ENCODE measurements around the gene ASGR2.
"Not testable (repeated sequence)": the region's sequence is repeated elsewhere in the genome, so short reads cannot be mapped to it uniquely, and the experiment has no call there.

Gene ASGR2

DNA sequence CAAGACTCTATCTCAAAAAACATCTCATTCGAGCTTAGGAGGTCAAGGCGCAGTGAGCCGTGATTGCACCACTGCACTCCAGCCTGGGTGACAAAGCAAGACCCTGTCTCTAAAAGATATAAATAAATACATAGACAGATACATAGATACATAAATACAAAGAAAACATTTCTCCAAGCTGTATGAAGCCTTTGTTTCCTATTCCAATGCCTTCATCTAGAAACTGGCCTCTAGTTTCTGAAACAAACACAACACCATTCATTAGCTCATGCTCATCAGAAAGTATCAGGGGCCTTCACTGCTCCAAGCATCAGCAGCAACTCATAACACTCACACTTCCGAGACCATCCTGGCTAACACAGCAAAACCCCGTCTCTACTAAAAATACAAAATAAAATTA, 10.3 kb upstream of the ASGR2 start:
- TF ChIP-seq, protein P1, sequence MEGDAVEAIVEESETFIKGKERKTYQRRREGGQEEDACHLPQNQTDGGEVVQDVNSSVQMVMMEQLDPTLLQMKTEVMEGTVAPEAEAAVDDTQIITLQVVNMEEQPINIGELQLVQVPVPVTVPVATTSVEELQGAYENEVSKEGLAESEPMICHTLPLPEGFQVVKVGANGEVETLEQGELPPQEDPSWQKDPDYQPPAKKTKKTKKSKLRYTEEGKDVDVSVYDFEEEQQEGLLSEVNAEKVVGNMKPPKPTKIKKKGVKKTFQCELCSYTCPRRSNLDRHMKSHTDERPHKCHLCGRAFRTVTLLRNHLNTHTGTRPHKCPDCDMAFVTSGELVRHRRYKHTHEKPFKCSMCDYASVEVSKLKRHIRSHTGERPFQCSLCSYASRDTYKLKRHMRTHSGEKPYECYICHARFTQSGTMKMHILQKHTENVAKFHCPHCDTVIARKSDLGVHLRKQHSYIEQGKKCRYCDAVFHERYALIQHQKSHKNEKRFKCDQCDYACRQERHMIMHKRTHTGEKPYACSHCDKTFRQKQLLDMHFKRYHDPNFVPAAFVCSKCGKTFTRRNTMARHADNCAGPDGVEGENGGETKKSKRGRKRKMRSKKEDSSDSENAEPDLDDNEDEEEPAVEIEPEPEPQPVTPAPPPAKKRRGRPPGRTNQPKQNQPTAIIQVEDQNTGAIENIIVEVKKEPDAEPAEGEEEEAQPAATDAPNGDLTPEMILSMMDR (IDR thresholded peaks at IDR 0.05; ENCODE audit: borderline replicate concordance, control extremely low read depth, extremely low read depth, insufficient read depth, missing control alignments) = no peak
- in situ Hi-C loops (cut with MboI; ENCODE audit: low sequenced_read_pairs, unreplicated experiment) = loop anchor here (25.0 kb wide), 1 partner anchor 213 kb away; no protein-coding TSS in a partner anchor
- no peak for DNase-seq (ENCODE audit: low spot score)

DNA sequence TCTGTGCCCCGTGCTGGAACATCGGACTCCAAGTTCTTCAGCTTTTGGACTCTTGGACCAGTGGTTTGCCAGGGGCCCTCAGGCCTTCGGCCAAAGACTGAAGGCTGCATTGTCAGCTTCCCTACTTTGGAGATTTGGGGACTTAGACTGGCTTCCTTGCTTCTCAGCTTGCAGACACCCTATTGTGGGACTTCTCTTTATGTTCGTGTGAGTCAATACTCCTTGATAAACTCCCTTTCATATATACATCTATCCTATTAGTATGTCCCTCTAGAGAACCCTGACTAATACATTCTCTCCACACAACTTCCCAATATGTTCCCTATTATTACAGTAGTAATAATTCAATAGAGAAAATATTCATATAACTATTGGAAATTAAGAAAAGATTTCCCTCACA, 9.2 kb upstream of the ASGR2 start:
- DNase-seq (ENCODE audit: low spot score) = no peak
- TF ChIP-seq, protein P1 (IDR thresholded peaks at IDR 0.05; ENCODE audit: borderline replicate concordance, control extremely low read depth, extremely low read depth, insufficient read depth, missing control alignments) = no peak
- in situ Hi-C loops (cut with MboI; ENCODE audit: low sequenced_read_pairs, unreplicated experiment) = no loop called here

DNA sequence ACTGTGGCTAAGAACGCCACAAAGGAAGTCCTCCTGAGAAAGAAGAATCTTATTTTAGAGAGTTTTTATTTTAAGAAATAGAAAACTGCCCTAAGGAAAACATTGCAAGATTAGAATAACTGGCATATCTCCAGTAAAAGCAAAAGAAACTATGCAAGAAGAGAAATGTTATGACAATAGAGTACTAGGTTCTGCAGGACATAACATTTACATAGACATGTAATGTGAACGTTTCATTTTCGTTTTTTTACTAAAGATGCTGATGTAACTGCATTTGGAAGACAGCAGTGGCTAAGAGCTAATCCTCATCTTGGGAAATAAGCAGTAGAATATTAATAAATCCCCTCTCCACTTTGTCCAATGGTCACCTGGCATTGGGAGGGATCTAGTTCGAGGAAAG, 7.8 kb upstream of the ASGR2 start:
- TF ChIP-seq, protein P1 (IDR thresholded peaks at IDR 0.05; ENCODE audit: borderline replicate concordance, control extremely low read depth, extremely low read depth, insufficient read depth, missing control alignments) = no peak
- DNase-seq (ENCODE audit: low spot score) = no peak
- in situ Hi-C loops (cut with MboI; ENCODE audit: low sequenced_read_pairs, unreplicated experiment) = no loop called here

DNA sequence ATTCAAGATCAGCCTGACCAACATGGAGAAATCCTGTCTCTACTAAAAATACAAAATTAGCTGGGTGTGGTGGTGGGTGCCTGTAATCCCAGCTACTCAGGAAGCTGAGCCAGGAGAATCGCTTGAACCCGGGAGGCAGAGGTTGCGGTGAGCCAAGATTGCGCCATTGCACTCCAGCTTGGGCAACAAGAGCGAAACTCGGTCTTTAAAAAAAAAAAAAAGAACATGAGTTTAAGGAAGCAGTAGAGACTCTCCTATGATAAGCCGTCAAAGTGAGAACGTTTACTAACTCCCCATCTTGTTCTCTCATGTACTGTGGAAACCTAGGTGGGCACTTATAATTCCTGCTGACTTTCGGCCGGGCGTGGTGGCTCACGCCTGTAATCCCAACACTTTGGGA, 6.0 kb upstream of the ASGR2 start:
- DNase-seq (ENCODE audit: low spot score); in situ Hi-C loops (cut with MboI; ENCODE audit: low sequenced_read_pairs, unreplicated experiment): not testable (repeated sequence)

GRCh38 chr17:7120123-7120522, 5.5 kb upstream of the ASGR2 start:
- in situ Hi-C loops (cut with MboI; ENCODE audit: low sequenced_read_pairs, unreplicated experiment) = no loop called here
- TF ChIP-seq, protein P1 (IDR thresholded peaks at IDR 0.05; ENCODE audit: borderline replicate concordance, control extremely low read depth, extremely low read depth, insufficient read depth, missing control alignments) = no peak
- no peak for DNase-seq (ENCODE audit: low spot score)

- in situ Hi-C loops (cut with MboI; ENCODE audit: low sequenced_read_pairs, unreplicated experiment) = no loop called here
- TF ChIP-seq, protein P1 (IDR thresholded peaks at IDR 0.05; ENCODE audit: borderline replicate concordance, control extremely low read depth, extremely low read depth, insufficient read depth, missing control alignments) = no peak
These were observed 4.7 kb upstream of the ASGR2 start for GRCh38 chr17:7119314-7119713.

GRCh38 chr17:7114875-7115614, 423 bp upstream of the ASGR2 start:
- no peak for DNase-seq (ENCODE audit: low spot score)
- TF ChIP-seq, protein P1 (IDR thresholded peaks at IDR 0.05; ENCODE audit: borderline replicate concordance, control extremely low read depth, extremely low read depth, insufficient read depth, missing control alignments) = no peak

More at GRCh38 chr17:7119314-7119713, 4.7 kb upstream of the ASGR2 start:
- DNase-seq (ENCODE audit: low spot score) = no peak

More at GRCh38 chr17:7114875-7115614, 423 bp upstream of the ASGR2 start:
- in situ Hi-C loops (cut with MboI; ENCODE audit: low sequenced_read_pairs, unreplicated experiment) = no loop called here

All from GM13976 (cell line).